HG03196 (cell line): Measurements from ENCODE around the gene OSBPL3.
"Not testable (repeated sequence)": the region's sequence is repeated elsewhere in the genome, so short reads cannot be mapped to it uniquely, and the experiment has no call there.

Source experiments
- ATAC-seq: cut with Tn5 transposase; IDR thresholded peaks from one replicate; pipeline ENCODE4 v1.9.1; 2021; ENCODE audit not compliant: unreplicated experiment

The OSBPL3 gene

DNA sequence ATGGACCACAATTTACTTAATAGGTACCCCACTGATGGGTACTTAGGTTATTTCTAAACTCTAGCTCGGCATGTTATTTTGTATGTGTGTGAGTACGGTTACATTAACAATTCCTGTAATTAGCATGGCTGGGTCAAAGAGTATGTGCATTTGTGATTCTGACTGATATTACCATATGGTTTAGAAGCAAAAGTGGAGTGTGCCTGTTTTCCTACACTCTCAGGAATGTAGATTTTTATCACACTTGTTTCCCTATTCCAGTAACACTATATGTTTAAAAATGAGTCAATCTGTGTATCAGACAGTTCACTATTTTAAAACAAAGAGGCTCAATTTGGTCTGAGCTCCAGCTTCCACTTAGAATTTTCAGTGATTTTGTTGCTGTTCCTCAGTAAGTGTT, 178.1 kb downstream of the OSBPL3 start:
- ATAC-seq = no peak

DNA sequence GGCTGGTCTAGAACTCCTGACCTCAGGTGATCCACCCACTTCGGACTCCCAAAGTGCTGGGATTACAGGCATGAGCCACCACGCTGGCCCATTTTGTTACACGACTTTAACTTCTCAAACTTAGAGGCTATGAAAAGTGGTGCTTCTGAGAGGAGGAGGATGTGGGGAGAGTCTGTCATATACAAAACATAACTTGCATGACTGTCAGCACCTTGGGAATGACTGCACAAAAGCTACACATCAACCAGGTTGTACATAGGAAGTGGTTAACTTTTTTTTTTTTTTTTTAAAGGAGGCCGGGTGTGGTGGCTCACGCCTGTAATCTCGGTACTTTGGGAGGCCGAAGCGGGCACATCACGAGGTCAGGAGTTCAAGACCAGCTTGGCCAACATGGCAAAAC, 179.3 kb downstream of the OSBPL3 start:
- ATAC-seq = no peak

DNA sequence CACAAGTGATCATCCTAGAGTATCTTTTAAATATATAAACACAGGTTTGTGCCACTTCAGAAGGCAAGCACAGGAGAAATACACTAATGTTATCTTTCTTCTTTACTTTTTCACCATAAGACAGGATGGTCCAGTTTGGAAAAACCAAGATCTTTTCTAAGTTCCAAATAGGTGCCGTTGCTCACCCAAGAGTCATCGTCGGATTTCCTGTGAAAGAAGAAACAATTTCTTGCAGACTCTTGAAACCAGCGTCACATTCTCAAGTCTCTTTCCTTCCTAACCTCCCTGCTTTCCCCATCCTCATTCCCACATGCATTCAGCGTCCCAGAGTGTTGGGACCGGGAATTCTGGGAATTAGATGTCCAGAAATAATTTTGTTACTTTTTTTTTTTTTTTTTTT, 179.9 kb downstream of the OSBPL3 start:
- no peak for ATAC-seq

DNA sequence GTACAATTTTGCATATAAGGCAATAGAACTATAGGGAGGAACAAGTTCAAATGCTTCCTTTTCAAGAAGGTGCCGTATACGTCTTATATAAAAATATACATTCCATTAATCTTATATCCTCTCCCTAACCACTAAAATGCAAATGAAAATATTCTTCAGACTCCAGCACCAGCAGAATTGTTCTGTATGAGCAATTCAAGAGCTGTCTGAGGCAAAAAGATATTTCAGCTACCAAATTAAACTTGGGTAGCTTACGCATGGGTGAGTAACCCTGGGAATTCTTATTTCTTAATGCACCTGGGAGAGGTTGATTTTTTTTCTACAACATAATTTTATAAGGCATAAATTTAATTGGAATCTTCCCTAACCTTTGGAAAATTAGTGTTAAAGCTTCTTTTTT, 180.5 kb downstream of the OSBPL3 start:
- ATAC-seq = no peak

DNA sequence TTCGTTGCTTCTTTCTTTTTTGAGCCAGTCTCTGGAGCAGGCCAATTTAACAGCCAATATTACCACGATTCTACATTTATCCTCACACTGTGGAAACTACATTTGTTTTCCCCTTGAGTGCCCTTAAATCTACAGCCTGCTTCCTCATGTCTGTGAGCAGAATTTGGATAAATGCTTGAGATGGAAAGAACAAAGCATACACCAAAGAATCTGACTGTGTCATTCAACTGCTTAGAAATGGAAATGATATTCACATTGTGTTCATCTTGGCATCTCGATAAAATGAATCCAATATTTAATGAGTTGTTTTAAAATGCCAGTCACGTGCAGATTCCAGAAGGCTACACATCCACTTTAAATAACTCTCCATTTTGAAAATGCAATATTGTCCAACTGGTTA, 181.7 kb downstream of the OSBPL3 start:
- ATAC-seq = no peak

DNA sequence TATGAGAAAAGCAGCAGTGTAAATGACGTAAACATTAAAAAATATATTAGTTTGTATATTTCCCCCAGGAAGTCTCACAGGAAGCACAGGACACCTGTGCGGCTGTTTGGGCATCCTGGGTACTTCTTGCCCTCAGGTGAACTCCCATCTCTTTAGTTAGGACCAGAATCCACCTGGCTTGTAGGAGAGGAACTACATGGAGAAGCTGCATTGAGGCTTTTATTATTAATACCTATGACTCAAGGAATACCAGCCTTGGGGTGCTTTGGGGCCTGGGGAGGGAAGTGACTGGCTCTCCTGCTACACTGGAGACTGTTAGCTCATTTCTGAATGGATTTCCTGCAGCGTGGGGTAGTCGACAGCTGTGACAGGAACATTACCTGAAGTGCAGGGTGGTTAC, 182.7 kb downstream of the OSBPL3 start:
- no peak for ATAC-seq

DNA sequence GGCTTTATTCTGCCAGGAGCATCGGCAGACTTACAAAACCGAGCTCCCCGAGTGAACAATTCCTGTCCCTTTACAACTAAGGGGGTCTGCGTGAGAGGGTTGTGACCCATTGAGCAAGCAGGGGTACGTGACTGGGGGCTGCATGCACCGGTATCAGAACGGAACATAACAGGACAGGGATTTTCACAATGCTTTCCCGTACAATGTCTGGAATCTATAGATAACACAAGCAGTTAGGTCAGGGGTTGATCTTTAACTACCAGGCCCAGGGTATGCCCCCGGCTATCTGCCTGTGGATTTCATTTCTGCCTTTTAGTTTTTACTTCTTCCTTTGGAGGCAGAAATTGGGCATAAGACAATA, 184.6 kb downstream of the OSBPL3 start:
- ATAC-seq = no peak

DNA sequence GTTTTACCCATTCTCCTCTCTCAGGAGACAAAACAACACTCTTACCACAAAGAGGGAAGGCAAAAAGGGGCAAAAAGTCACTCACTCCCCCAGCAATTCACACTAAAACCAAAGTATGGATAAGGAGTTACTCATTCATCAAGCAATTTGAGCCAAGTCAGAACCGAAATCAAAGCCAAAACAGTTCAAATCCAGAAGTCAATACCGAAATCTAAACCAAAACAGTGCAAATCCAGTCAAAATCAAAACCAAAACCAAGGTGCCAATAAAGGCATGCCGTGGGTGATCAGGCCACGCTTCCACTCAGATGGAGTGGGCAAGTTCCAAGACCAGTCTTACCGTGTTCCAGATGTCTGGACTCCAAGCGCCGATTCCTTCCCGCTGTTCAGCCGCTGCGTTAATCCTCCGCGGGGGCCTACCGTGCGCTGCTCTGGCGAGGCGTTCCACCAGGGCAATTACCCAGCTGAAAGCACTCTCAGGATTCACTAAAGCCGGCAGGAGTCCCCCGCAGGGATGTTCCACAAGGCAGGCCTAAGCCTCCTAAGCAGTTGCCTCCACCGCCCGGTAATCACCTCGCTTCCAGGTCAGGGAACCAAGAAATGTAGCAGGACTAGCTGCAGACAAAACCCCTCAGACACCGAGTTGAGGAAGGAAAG, 185.1 kb downstream of the OSBPL3 start:
- ATAC-seq = not testable (repeated sequence)

DNA sequence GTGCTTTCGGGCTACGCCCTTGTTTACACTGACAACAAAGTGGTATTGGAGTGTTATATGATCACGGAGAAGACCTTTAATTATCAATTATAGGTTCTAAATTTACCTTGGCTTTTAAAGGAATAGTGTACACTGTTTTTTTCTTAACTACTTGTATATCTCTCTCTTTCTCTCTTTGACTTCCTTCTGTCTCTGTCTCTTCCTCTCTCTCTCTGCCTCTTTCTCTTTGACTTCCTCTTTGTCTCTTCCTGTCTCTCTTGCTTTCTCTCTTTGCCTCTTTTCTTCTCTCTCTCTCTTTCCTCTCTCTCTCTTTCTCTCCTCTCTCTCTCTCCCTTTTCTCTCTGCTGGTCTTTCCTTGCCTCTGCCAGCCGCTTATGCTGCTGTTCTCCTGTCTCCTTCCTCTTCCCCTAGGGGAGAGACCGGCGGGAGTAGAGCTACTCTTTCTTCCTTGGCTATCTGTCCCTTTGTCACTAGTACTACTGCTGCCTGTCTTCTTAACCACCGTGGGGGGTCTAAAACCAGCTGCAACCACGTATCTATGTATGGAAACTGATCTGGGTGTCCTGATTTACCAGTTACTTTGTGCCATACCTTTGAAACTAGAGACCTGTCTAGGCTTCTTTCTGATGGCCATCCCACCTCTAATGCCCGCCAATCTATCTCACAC, 185.9 kb downstream of the OSBPL3 start:
- no peak for ATAC-seq

DNA sequence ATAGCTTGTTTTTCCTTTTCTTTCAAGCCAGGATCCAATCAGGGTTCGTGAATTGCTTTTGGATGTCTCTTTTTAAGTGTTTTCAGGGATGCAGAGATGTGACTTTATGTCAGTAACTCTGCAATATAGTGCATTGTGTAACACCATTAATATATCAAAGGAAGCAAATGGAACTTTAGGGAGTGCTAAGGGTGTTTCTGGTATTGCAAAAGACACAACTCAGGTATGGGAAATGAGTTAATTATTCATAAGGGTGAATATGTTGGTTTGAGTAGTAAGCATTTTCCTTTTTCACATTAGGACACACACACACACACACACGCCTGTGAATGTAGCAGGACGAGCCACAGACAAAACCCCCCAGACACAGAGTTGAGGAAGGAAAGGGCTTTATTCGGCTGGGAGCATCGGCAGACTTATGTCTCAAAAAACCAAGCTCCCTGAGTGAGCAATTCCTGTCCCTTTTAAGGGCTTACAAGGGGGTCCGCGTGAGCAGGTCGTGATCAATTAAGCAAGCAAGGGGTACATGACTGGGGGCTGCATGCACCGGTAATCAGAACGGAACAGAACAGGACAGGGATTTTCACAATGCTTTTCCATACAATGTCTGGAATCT, 190.9 kb downstream of the OSBPL3 start:
- no peak for ATAC-seq

DNA sequence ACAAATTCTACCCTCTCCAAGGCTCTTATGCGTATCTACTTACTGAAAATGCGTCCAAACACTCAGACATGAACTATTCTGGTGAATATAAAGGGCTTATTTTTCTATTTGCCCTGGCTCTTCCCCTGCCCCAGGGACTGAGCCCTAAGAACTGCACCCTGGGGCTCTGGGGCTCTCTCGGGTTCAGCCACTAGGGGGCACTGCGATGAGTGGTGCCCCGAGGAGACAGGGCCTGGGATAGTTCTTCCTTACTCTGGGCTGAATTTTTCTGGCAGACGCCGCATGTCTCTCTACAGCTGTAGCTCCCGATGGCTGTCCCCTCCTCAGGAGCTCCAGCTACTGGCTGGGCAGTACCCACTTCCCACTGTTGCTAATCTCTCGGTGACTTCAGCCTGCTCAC, 191.9 kb downstream of the OSBPL3 start:
- ATAC-seq = no peak

DNA sequence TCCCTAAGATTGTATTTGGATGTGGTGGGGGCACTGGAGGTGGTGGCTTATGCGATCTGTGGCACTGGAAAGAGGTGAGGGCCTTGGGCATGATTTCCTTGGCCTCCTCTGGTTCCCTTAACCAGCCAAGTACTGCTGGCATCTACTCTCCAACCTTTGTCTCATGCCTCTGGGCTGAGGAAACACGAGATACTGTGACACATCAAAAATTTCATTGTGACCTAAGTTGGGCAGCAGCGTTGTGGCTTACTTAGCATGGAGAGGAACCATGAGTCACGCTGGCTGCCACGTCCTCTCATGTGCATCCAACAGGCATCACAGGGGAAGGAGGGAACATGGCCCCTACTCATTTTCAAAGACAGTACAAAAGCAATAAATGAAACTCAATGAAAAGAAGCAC, 193.0 kb downstream of the OSBPL3 start:
- peak; percentile 70 for ATAC-seq

DNA sequence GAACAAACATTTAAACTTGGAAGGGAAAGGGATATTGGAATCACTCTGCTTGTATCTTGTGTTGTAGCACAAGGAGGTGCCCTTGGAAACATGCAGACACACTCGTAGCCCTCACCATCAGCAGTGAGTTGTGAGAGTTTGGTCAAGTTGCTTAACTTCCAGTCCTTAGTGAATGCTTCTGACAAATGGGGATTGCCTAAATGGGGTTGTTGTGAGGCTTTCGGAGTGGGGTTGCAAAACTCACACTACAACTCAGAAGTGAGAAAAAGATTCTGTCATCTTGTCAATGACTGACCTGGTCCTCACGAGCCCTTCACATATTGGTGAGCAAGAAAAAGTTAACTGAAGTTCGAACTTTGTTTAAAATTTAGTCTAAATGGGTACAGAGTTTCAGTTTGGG, 193.7 kb downstream of the OSBPL3 start:
- no peak for ATAC-seq

DNA sequence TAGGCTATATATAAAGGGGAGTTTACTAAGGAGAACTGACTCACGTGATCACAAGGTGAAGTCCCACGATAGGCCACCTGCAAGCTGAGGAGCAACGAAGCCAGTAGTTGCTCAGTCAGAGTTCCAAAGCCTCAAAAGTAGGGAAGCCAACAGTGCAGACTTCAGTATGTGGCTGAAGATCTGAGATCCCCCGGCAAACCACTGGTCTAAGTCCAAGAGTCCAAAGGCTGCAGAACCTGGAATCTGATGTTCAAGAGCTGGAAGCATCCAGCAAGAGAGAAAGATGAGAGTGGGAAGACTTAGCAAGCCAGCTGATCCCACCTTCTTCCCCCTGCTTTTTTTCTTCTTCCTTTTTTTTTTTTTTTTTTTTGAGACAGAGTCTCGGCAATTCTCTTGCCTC, 195.7 kb downstream of the OSBPL3 start:
- no peak for ATAC-seq

DNA sequence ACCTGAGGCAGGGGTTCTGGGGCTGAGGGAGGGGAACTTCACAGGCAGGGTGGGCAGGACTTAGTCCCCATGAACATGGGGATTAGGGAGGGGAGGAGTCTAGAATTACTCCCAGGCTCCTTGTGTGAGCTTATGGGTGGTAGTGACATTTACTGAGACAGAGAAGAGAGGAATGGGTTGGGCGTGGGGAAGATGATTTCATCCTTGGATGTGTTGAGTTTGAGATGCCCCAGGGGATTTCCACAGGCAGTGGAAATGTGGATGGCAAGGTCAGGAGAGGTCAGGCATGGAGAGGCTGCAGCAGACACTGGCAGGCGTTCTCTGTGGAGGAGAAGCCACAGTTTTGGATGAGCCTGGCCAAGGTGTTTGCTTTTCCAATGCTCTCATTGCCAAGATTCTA, 196.3 kb downstream of the OSBPL3 start:
- no peak for ATAC-seq

DNA sequence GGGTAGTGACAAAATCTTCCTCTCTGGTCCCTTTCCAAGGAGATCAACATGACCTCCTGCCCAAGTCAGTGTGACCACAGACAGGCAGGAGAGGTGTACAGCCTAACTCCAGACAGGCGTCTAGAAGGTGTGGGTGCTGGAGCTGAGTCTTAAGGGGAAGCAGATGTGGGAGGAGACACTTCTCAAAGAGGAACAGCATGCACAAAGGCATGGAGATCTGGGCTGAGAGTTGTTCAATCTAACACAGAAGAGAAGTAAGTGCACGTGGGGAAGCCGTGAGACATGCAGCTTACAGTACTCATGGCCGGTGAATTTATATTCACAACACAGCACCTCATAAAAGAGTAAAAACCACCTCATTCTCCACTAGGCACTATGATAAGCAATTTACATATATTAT, 198.9 kb downstream of the OSBPL3 start:
- no peak for ATAC-seq

DNA sequence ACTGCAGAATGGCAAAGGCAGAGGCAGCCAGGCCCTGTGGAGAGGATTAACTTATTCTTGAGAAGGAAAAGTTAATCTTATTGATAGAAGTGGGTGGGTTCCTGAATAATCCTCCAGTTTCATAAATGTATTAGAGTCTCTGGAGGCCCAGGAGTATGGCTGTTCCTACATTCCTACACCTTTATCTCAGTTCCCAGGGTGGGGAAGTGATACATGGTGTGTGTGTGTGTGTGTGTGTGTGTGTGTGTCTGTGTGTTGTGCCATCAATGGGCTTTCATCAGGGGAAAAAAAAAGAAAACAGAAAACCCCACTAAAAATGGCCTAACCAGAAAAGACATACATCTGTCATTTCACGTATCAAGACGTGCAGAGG, 200.7 kb downstream of the OSBPL3 start:
- ATAC-seq = no peak

DNA sequence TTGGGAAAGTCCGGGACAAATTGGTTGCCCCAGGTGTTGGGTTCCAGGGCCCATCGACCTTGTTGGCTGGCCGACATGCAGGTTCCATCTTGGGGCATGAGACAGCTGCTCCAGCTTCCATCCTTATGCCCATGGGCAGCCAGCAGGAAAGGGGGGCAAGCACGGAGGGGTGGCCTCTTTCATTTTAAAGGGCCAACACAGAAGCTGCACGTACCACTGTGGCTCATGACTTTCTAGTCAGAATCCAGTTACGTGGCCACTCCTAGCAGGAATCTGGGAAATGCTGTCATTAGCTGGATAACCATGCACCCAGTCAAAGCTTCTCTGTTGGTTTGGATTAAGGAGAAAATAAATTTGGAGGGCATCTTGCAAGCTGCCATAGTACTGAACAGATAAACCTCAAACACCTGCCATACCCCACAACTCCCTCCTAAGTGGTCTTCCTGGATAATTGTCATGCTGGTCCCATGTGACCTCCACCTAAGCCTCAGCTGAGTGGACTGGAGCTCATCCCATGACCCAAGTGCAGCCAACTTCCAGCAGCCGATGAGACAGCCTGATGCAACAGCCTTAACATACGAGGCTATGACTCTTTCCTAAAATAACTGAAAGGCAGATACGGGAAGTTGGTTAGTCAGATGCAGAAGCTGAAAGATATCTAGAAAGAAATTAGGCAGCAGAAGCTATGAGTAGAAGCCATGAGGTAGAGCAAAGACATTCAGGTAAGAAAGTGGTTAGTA, 201.3 kb downstream of the OSBPL3 start:
- ATAC-seq = no peak

DNA sequence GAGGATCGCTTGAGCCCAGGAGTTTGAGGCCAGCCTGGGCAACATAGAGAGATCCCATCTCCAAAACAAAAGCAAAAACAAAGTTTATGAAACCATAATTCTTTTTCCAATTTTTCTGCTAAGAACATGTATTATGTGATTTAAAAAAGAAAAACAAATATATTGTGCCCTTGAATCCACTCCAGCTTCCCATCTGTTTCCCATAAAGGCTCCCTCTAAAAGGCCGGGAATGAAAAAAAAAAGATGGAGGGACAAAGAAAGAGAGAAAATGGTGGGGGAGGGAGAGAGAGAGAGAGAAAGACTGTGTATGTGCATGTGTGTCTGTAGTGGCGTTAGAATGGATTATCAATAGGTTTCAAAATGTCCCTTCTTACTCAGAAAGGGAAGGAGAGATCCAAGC, 202.2 kb downstream of the OSBPL3 start:
- no peak for ATAC-seq

DNA sequence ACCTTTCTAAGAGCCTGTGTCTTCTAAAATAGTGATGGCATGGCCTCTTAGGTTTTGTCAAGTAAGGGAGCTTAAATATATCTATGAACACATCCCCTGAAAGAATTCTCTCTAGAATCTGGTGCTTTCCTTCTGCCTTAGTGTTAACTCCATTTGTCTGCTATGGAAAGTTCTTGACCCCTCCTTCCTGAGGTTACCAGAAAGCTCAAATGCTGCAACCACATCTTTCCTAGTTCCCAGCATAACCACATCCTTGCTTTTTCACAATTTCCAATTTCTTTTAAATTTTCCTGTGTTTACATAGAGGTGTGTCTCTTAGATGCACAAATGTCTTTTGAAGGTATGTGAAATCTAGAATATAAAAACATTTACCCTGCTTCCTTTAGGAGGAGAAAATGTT, 206.3 kb downstream of the OSBPL3 start:
- no peak for ATAC-seq

DNA sequence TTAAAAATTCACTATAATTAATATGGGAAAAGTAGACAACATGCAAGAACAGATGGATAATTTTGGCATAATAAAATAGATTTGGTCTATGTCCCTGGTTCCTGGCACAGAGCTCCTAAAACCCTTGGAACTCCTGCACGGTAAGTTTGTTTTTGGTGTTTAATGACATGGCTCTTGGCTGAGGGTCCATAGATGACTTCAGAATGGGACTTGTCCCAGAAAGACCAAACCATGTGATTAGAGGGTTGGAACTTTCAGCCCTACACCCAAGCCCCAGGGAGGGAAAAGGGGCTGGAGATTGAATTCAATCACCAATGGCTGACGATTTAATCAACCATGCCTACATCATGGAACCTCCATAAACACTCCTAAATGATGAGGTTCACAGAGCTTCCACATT, 210.1 kb downstream of the OSBPL3 start:
- ATAC-seq = no peak
